T-helper 2 cell treated with Interferon-gamma antibody and Interleukin-4, amounts not matched to agents 5 μg/mL and 100 μg/mL, for 36 hours (primary cell): ENCODE results near the gene EIPR1.

Experiments used
- DNase-seq: peaks from one replicate; pipeline ENCODE4 v3.0.0; 2021; ENCODE audit warnings: low spot score
- H3K27ac Mint-ChIP-seq: one replicate; pipeline ENCODE4 v1.8.0; 2021; ENCODE audit warnings: mild to moderate bottlenecking, mixed read lengths
- H3K27me3 Mint-ChIP-seq: one replicate; pipeline ENCODE4 v1.8.0; 2021; ENCODE audit warnings: low read depth, mixed read lengths
- H3K36me3 Mint-ChIP-seq: one replicate; pipeline ENCODE4 v1.8.0; 2021; ENCODE audit warnings: low read depth, mixed read lengths
- H3K4me1 Mint-ChIP-seq: one replicate; pipeline ENCODE4 v1.8.0; 2021; ENCODE audit warnings: low read depth, mixed read lengths
- H3K4me3 Mint-ChIP-seq: one replicate; pipeline ENCODE4 v1.8.0; 2022; ENCODE audit warnings: mild to moderate bottlenecking, moderate library complexity, mixed read lengths
- H3K9me3 Mint-ChIP-seq: one replicate; pipeline ENCODE4 v1.8.0; 2021; ENCODE audit warnings: mixed read lengths

The EIPR1 gene

GRCh38 chr2:3377612-3378432, at the start of gene EIPR1:
EIPR1 (minus strand) TSS chr2:3377818; CDS start chr2:3377689, 129 bp downstream.
- peak within 1 kb of the TSS; percentile 99 for H3K4me3 Mint-ChIP-seq
- peaks cover 16% of the 10 kb centered on the region for H3K36me3 Mint-ChIP-seq
- peak; percentile 98 for DNase-seq
- no peaks in the 10 kb centered on the region for H3K9me3 Mint-ChIP-seq
- peak within 1 kb of the TSS; percentile 98 for H3K27ac Mint-ChIP-seq
- H3K4me1 Mint-ChIP-seq, result peaks cover 33% of the 10 kb centered on the region
- no peaks in the 10 kb centered on the region for H3K27me3 Mint-ChIP-seq

- Mint-ChIP-seq H3K9me3 (no peaks in the 10 kb centered on the region), H3K4me1 (peaks cover 2% of the 10 kb centered on the region), H3K36me3 (peaks cover 35% of the 10 kb centered on the region), H3K4me3 (no peak overlapping the region), H3K27ac (no peak overlapping the region), H3K27me3 (no peaks in the 10 kb centered on the region)
- DNase-seq, result no peak
These were observed 49.7 kb upstream of the EIPR1 start for GRCh38 chr2:3427272-3427671.

GRCh38 chr2:3426615-3427014, 49.0 kb upstream of the EIPR1 start:
- H3K4me3 Mint-ChIP-seq, result no peak overlapping the region
- H3K9me3 Mint-ChIP-seq, result no peaks in the 10 kb centered on the region
- H3K4me1 Mint-ChIP-seq, result peaks cover 2% of the 10 kb centered on the region
- H3K27me3 Mint-ChIP-seq, result no peaks in the 10 kb centered on the region
- DNase-seq, result no peak
- peaks cover 35% of the 10 kb centered on the region for H3K36me3 Mint-ChIP-seq
- no peak overlapping the region for H3K27ac Mint-ChIP-seq

- no peaks in the 10 kb centered on the region for H3K9me3 Mint-ChIP-seq
- no peak overlapping the region for H3K27ac Mint-ChIP-seq
- no peak overlapping the region for H3K4me3 Mint-ChIP-seq
- H3K36me3 Mint-ChIP-seq, result peaks cover 30% of the 10 kb centered on the region
- no peaks in the 10 kb centered on the region for H3K27me3 Mint-ChIP-seq
- H3K4me1 Mint-ChIP-seq, result peaks cover 2% of the 10 kb centered on the region
- no peak for DNase-seq
These were observed 46.7 kb upstream of the EIPR1 start for GRCh38 chr2:3424171-3424795.

GRCh38 chr2:3423492-3424170, 46.0 kb upstream of the EIPR1 start:
- Mint-ChIP-seq H3K4me3 (no peak overlapping the region), H3K27me3 (no peaks in the 10 kb centered on the region), H3K36me3 (peaks cover 28% of the 10 kb centered on the region), H3K9me3 (no peaks in the 10 kb centered on the region), H3K27ac (no peak overlapping the region), H3K4me1 (peaks cover 2% of the 10 kb centered on the region)
- peak; percentile 52 for DNase-seq

GRCh38 chr2:3422161-3422779, 44.7 kb upstream of the EIPR1 start:
- H3K27me3 Mint-ChIP-seq, result no peaks in the 10 kb centered on the region
- H3K4me3 Mint-ChIP-seq, result no peak overlapping the region
- no peak for DNase-seq
- H3K27ac Mint-ChIP-seq, result no peak overlapping the region
- H3K9me3 Mint-ChIP-seq, result no peaks in the 10 kb centered on the region
- H3K36me3 Mint-ChIP-seq, result peaks cover 26% of the 10 kb centered on the region
- H3K4me1 Mint-ChIP-seq, result peaks cover 2% of the 10 kb centered on the region

GRCh38 chr2:3421580-3421979, 44.0 kb upstream of the EIPR1 start:
- Mint-ChIP-seq H3K27me3 (no peaks in the 10 kb centered on the region), H3K36me3 (peaks cover 26% of the 10 kb centered on the region), H3K4me1 (peaks cover 2% of the 10 kb centered on the region), H3K9me3 (no peaks in the 10 kb centered on the region), H3K4me3 (no peak overlapping the region), H3K27ac (no peak overlapping the region)
- no peak for DNase-seq

- Mint-ChIP-seq H3K36me3 (peaks cover 27% of the 10 kb centered on the region), H3K27ac (no peak overlapping the region), H3K4me3 (no peak overlapping the region), H3K27me3 (no peaks in the 10 kb centered on the region), H3K4me1 (peaks cover 2% of the 10 kb centered on the region), H3K9me3 (no peaks in the 10 kb centered on the region)
- no peak for DNase-seq
These were observed 43.3 kb upstream of the EIPR1 start for GRCh38 chr2:3420769-3421397.

- Mint-ChIP-seq H3K4me1 (peaks cover 2% of the 10 kb centered on the region), H3K36me3 (peaks cover 26% of the 10 kb centered on the region), H3K9me3 (no peaks in the 10 kb centered on the region), H3K27me3 (no peaks in the 10 kb centered on the region), H3K4me3 (no peak overlapping the region), H3K27ac (no peak overlapping the region)
- no peak for DNase-seq
These were observed 42.6 kb upstream of the EIPR1 start for GRCh38 chr2:3420076-3420768.

GRCh38 chr2:3418766-3419404, 41.3 kb upstream of the EIPR1 start:
- Mint-ChIP-seq H3K9me3 (no peaks in the 10 kb centered on the region), H3K4me3 (no peak overlapping the region), H3K27me3 (no peaks in the 10 kb centered on the region), H3K36me3 (peaks cover 21% of the 10 kb centered on the region), H3K4me1 (peaks cover 2% of the 10 kb centered on the region), H3K27ac (no peak overlapping the region)
- no peak for DNase-seq

GRCh38 chr2:3414133-3414860, 36.7 kb upstream of the EIPR1 start:
- DNase-seq, result no peak
- H3K4me1 Mint-ChIP-seq, result no peaks in the 10 kb centered on the region
- no peak overlapping the region for H3K27ac Mint-ChIP-seq
- no peak overlapping the region for H3K4me3 Mint-ChIP-seq
- H3K27me3 Mint-ChIP-seq, result no peaks in the 10 kb centered on the region
- H3K9me3 Mint-ChIP-seq, result no peaks in the 10 kb centered on the region
- peaks cover 20% of the 10 kb centered on the region for H3K36me3 Mint-ChIP-seq

- H3K27me3 Mint-ChIP-seq, result no peaks in the 10 kb centered on the region
- H3K9me3 Mint-ChIP-seq, result no peaks in the 10 kb centered on the region
- H3K27ac Mint-ChIP-seq, result no peak overlapping the region
- no peaks in the 10 kb centered on the region for H3K4me1 Mint-ChIP-seq
- H3K4me3 Mint-ChIP-seq, result no peak overlapping the region
- peaks cover 24% of the 10 kb centered on the region for H3K36me3 Mint-ChIP-seq
- DNase-seq, result no peak
These were observed 36.1 kb upstream of the EIPR1 start for GRCh38 chr2:3413697-3414096.
